Activated CD8-positive, alpha-beta memory T cell treated with anti-CD3 and anti-CD28 coated beads, Interleukin-2, amount 50 U/mL, for 24 hours (primary cell): ENCODE measurements around the gene GPR161.
"Not testable (repeated sequence)": the region's sequence is repeated elsewhere in the genome, so short reads cannot be mapped to it uniquely, and the experiment has no call there.

Source experiments
- DNase-seq: peaks from one replicate; pipeline ENCODE4 v3.0.0-alpha.2; 2020; ENCODE audit errors: extremely low read depth

GPR161 gene

GRCh38 chr1:168087696-168088095, 49.0 kb downstream of the GPR161 start:
- no peak for DNase-seq

GRCh38 chr1:168086438-168086837, 50.3 kb downstream of the GPR161 start:
- DNase-seq = no peak

GRCh38 chr1:168085401-168085872, 51.3 kb downstream of the GPR161 start:
- DNase-seq = no peak

GRCh38 chr1:168084396-168085231, 52.1 kb downstream of the GPR161 start:
- peak; percentile 19 for DNase-seq

- DNase-seq = no peak
These were observed 53.0 kb downstream of the GPR161 start for GRCh38 chr1:168083456-168084325.

GRCh38 chr1:168082008-168082876, 54.5 kb downstream of the GPR161 start:
- DNase-seq = peak; percentile 25

GRCh38 chr1:168081373-168082007, 55.2 kb downstream of the GPR161 start:
- DNase-seq = no peak

- DNase-seq = no peak
These were observed 57.0 kb downstream of the GPR161 start for GRCh38 chr1:168079761-168080160.

- no peak for DNase-seq
These were observed 67.3 kb downstream of the GPR161 start for GRCh38 chr1:168069384-168069783.

- DNase-seq = no peak
These were observed 71.2 kb downstream of the GPR161 start for GRCh38 chr1:168065506-168065905.

- no peak for DNase-seq
These were observed 72.5 kb downstream of the GPR161 start for GRCh38 chr1:168064216-168064615.

- no peak for DNase-seq
These were observed 78.8 kb downstream of the GPR161 start for GRCh38 chr1:168057921-168058320.

GRCh38 chr1:168057355-168057754, 79.4 kb downstream of the GPR161 start:
- no peak for DNase-seq

GRCh38 chr1:168056152-168056551, 80.6 kb downstream of the GPR161 start:
- not testable (repeated sequence) for DNase-seq

GRCh38 chr1:168054117-168054516, 82.6 kb downstream of the GPR161 start:
- no peak for DNase-seq

- no peak for DNase-seq
These were observed 83.0 kb downstream of the GPR161 start for GRCh38 chr1:168053681-168054080.

- DNase-seq = no peak
These were observed 85.8 kb downstream of the GPR161 start for GRCh38 chr1:168050880-168051279.

GRCh38 chr1:168050307-168050706, 86.4 kb downstream of the GPR161 start:
- no peak for DNase-seq

- no peak for DNase-seq
These were observed 91.4 kb downstream of the GPR161 start for GRCh38 chr1:168045311-168045710.

GRCh38 chr1:168042362-168042761, 94.4 kb downstream of the GPR161 start:
- no peak for DNase-seq

- DNase-seq = no peak
These were observed 101.4 kb downstream of the GPR161 start for GRCh38 chr1:168035345-168035744.
